ENCODE measurements around the gene TP53RK.

DNA sequence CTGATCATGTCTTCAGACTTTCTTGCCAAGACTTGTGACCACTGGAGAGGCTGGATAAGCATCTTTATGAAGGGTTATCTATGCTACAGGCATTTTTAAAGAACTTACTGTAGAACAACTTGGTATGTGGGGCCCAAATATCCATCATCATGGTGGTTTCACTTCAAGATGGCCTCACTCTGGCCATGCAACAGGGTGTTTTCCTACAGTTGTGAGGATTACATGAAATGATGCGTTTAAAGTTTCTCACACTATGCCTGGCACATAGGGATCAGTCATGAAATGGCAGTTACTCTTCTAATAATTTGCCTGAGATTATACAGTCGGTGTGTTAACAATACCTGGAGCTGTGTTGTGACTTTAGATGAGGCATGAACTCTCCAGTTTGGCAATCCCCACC, 33.2 kb upstream of the TP53RK start:
- no peak for TF ChIP-seq EP300 (conservative IDR thresholded peaks at IDR 0.05; ENCODE audit: poor library complexity, severe bottlenecking)
- TF ChIP-seq, protein P1, sequence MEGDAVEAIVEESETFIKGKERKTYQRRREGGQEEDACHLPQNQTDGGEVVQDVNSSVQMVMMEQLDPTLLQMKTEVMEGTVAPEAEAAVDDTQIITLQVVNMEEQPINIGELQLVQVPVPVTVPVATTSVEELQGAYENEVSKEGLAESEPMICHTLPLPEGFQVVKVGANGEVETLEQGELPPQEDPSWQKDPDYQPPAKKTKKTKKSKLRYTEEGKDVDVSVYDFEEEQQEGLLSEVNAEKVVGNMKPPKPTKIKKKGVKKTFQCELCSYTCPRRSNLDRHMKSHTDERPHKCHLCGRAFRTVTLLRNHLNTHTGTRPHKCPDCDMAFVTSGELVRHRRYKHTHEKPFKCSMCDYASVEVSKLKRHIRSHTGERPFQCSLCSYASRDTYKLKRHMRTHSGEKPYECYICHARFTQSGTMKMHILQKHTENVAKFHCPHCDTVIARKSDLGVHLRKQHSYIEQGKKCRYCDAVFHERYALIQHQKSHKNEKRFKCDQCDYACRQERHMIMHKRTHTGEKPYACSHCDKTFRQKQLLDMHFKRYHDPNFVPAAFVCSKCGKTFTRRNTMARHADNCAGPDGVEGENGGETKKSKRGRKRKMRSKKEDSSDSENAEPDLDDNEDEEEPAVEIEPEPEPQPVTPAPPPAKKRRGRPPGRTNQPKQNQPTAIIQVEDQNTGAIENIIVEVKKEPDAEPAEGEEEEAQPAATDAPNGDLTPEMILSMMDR (IDR thresholded peaks at IDR 0.05; ENCODE audit: poor library complexity, severe bottlenecking) = no peak
- TF ChIP-seq POLR2AphosphoS5 (IDR thresholded peaks at IDR 0.05) = no peak
- TF ChIP-seq, protein P2, sequence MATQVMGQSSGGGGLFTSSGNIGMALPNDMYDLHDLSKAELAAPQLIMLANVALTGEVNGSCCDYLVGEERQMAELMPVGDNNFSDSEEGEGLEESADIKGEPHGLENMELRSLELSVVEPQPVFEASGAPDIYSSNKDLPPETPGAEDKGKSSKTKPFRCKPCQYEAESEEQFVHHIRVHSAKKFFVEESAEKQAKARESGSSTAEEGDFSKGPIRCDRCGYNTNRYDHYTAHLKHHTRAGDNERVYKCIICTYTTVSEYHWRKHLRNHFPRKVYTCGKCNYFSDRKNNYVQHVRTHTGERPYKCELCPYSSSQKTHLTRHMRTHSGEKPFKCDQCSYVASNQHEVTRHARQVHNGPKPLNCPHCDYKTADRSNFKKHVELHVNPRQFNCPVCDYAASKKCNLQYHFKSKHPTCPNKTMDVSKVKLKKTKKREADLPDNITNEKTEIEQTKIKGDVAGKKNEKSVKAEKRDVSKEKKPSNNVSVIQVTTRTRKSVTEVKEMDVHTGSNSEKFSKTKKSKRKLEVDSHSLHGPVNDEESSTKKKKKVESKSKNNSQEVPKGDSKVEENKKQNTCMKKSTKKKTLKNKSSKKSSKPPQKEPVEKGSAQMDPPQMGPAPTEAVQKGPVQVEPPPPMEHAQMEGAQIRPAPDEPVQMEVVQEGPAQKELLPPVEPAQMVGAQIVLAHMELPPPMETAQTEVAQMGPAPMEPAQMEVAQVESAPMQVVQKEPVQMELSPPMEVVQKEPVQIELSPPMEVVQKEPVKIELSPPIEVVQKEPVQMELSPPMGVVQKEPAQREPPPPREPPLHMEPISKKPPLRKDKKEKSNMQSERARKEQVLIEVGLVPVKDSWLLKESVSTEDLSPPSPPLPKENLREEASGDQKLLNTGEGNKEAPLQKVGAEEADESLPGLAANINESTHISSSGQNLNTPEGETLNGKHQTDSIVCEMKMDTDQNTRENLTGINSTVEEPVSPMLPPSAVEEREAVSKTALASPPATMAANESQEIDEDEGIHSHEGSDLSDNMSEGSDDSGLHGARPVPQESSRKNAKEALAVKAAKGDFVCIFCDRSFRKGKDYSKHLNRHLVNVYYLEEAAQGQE (IDR thresholded peaks at IDR 0.05; ENCODE audit: borderline replicate concordance) = no peak
- TF ChIP-seq SMC3 (conservative IDR thresholded peaks at IDR 0.05; ENCODE audit: poor library complexity) = no peak
- TF ChIP-seq MXI1 (conservative IDR thresholded peaks at IDR 0.05; ENCODE audit: poor library complexity, severe bottlenecking) = no peak
